ENCODE results near the gene SLC36A1.
A peak's percentile ranks its signal among the peaks of the same experiment; 100 is the strongest.

SLC36A1 gene

DNA sequence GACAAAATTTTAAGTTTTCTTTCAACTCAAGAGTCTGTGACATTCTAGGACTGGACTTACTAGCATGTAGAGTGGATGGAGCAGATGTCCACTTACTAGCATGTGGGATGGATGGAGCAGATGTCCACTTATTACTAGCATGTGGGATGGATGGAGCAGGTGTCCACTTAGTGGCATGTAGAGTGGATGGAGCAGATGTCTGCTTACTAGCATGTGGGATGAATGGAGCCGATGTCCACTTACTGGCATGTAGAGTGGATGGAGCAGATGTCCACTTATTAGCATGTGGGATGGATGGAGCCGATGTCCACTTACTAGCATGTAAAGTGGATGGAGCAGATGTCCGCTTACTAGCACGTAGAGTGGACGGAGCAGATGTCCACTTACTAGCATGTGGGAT is 2.4 kb downstream of the SLC36A1 start:
- DNase-seq (ENCODE audit: low read depth, low spot score): no peak
- no peak overlapping the region for H3K4me3 ChIP-seq (ENCODE audit: low read depth, low read length)
- CTCF ChIA-PET: interaction anchor here (1.9 to 7.3 kb wide), 7 partner anchors 11 to 293 kb away, joined by 6 to 160 read pairs (median 56); no protein-coding TSS in a partner anchor
- POLR2A ChIA-PET: interaction anchor here (0.9 to 1.1 kb wide), 2 partner anchors 31 to 321 kb away, joined by 3 read pairs; partner anchors contain the start of gene G3BP1
- TF ChIP-seq, protein P1, sequence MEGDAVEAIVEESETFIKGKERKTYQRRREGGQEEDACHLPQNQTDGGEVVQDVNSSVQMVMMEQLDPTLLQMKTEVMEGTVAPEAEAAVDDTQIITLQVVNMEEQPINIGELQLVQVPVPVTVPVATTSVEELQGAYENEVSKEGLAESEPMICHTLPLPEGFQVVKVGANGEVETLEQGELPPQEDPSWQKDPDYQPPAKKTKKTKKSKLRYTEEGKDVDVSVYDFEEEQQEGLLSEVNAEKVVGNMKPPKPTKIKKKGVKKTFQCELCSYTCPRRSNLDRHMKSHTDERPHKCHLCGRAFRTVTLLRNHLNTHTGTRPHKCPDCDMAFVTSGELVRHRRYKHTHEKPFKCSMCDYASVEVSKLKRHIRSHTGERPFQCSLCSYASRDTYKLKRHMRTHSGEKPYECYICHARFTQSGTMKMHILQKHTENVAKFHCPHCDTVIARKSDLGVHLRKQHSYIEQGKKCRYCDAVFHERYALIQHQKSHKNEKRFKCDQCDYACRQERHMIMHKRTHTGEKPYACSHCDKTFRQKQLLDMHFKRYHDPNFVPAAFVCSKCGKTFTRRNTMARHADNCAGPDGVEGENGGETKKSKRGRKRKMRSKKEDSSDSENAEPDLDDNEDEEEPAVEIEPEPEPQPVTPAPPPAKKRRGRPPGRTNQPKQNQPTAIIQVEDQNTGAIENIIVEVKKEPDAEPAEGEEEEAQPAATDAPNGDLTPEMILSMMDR (IDR thresholded peaks at IDR 0.05; ENCODE audit: insufficient read depth, low read length, missing control alignments): no peak

DNA sequence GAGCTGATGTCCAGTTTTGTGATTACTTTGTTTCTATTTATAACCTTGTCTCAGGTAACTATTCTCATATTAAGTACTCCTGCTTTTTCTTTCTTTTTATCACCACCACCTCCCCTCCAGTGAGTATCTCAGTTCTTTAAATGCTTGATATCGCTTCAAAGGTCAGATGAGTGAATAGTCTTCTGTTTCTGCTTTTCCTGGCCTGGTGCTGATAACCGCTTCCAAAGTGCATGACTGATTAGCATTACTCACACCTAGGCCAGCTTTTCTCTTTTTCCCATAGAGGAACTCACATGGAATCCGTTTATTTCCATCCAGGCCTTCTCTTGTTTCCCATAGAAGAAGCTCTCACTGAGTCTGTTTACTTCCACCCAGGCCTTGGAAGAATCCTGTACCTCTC is 3.2 kb downstream of the SLC36A1 start:
- no peak overlapping the region for H3K4me3 ChIP-seq (ENCODE audit: low read depth, low read length)
- TF ChIP-seq, protein P1 (IDR thresholded peaks at IDR 0.05; ENCODE audit: insufficient read depth, low read length, missing control alignments): no peak
- CTCF ChIA-PET: interaction anchor here (1.9 to 7.3 kb wide), 6 partner anchors 10 to 292 kb away, joined by 6 to 160 read pairs (median 58); no protein-coding TSS in a partner anchor
- DNase-seq (ENCODE audit: low read depth, low spot score): no peak
- POLR2A ChIA-PET: no interaction called here

DNA sequence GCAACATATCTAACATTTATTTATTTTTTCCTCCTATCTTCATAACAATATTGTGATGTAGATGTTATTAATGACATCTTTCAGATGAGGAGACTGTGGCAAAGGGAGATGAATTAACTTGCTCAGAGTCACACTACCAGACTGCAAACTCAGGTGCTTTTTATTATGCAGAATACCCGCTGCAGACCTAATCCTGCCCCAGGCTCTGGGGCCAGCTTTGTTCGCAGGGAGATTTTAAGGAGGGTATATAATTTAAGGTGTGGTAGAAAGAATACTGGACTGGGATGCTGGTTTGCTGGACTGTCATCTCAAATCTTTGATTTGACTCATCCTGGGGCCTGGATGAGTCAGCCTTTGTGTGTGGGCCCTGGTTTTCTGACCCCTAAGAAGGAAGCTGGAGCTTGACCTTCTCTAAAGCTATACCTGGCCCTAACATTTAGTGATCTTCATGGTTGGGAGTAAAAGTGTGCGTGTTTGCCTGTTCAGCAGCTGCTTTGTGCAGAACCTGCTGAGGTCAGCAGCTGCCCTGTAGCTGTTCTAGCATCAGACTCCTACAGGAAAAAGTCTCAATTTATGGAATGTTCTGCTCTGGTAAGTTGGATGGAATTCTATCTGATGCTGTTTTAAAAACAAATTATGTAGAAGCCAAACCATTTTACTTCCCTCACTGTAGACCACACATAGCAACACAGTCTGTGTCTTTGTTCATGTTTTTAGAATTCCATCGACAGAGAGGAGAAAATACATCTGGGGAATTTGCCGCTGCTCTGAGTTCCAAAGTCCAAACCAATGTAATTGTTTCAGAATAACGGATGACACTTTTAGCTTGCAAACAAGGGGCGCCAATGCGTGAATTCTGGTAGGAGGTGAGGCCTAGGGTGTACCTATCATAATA is 4.5 kb downstream of the SLC36A1 start:
- TF ChIP-seq, protein P1 (IDR thresholded peaks at IDR 0.05; ENCODE audit: insufficient read depth, low read length, missing control alignments): no peak
- no peak overlapping the region for H3K4me3 ChIP-seq (ENCODE audit: low read depth, low read length)
- CTCF ChIA-PET: interaction anchor here (0.8 to 7.3 kb wide), 13 partner anchors 9 to 291 kb away, joined by 3 to 97 read pairs (median 5); no protein-coding TSS in a partner anchor
- POLR2A ChIA-PET: interaction anchor here (0.7 kb wide), 1 partner anchor 289 kb away, joined by 3 read pairs; no protein-coding TSS in a partner anchor
- DNase-seq (ENCODE audit: low read depth, low spot score): peak; percentile 53

DNA sequence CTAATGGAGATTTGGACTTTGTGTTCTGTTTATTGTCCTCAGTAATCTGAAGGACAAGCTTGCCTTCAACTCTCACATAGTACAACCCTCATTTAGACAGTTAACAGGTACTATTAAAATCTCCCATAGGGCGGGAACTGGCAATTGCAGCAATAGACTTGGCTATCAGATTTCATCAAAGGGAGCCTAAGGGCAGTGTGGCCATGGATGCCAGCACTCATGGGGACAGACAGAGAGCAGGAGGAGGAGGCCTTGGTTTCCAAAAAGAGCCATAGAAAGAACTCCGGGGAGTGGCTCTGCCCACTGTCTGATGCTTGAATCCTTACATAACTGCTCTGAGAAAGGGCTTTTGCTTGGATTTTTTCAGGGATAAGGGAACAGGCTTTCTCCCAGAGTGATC is 6.8 kb downstream of the SLC36A1 start:
- no peak overlapping the region for H3K4me3 ChIP-seq (ENCODE audit: low read depth, low read length)
- POLR2A ChIA-PET: no interaction called here
- TF ChIP-seq, protein P1 (IDR thresholded peaks at IDR 0.05; ENCODE audit: insufficient read depth, low read length, missing control alignments): no peak
- CTCF ChIA-PET: interaction anchor here (1.2 to 7.3 kb wide), 5 partner anchors 11 to 289 kb away, joined by 3 to 56 read pairs (median 8); no protein-coding TSS in a partner anchor
- no peak for DNase-seq (ENCODE audit: low read depth, low spot score)

DNA sequence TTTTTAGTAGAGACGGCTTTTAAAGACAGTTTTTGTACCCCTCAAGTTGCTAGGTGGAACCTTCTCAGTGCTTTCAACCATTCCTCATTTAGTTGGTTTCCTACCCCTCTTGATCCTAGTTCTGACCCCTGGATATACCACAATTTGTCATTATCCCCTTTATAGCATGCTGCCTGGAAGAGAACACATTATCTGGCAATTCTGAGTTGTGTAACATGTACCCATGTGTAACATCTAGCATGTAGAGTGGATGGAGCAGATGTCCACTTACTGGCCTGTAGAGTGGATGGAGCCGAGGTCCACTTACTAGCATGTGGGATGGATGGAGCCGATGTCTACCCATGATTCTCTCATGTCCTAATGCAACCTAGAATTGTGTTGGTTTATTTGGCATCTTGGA is 7.5 kb downstream of the SLC36A1 start:
- ChIA-PET POLR2A (no interaction called here), CTCF (interaction anchor here (0.6 to 1.4 kb wide), 5 partner anchors 7 to 289 kb away, joined by 3 to 4 read pairs (median 3); partner anchors contain the start of gene SLC36A1)
- no peak overlapping the region for H3K4me3 ChIP-seq (ENCODE audit: low read depth, low read length)
- TF ChIP-seq, protein P1 (IDR thresholded peaks at IDR 0.05; ENCODE audit: insufficient read depth, low read length, missing control alignments): no peak
- DNase-seq (ENCODE audit: low read depth, low spot score): no peak

All from AG04449 (cell line).